ENCODE results near the gene CNPY1. TPM values are rescaled to one million over a fixed set of nuclear protein-coding genes. Genes with fewer than 3 reads are reported as not detected.

The CNPY1 gene
- total RNA-seq, 5 donors from 2014 or later (not counting 1 experiment from before 2014, with no cell fraction given), result not detected

Other genes starting within 250 kb of the CNPY1 start
- 10 to 100 TPM; 38.0 to 47.3 (median 42.4) TPM for gene INSIG1, start 248.7 kb downstream of the CNPY1 start, total RNA-seq
- gene EN2, start 88.4 kb downstream of the CNPY1 start, total RNA-seq, result not detected
- 100 to 1,000 TPM; 157 to 180 (median 170) TPM for gene RBM33, start 98.1 kb upstream of the CNPY1 start, total RNA-seq